ENCODE measurements around the gene TFF1. TPM values are rescaled to one million over a fixed set of nuclear protein-coding genes. Genes with fewer than 3 reads are reported as not detected.
"Not testable (repeated sequence)": the region's sequence is repeated elsewhere in the genome, so short reads cannot be mapped to it uniquely, and the experiment has no call there.

TFF1 gene
- total RNA-seq, 5 donors from 2014 or later (not counting 1 experiment from before 2014, with no cell fraction given): 1.2 to 1.3 TPM; not detected in 3

GRCh38 chr21:42412636-42412933 lies 46.2 kb upstream of the TFF1 start:
- no peak overlapping the region for H3K4me3 ChIP-seq (ENCODE audit: control insufficient read depth in 1 of 2, extremely low read depth in 1 of 2, low read length in 1 of 2)
- H3K36me3 ChIP-seq (ENCODE audit: control insufficient read depth in 2 of 2, extremely low read depth in 1 of 2, insufficient read depth in 1 of 2, low read length in 1 of 2): peaks cover 18 to 93% of the 10 kb centered on the region in 2 donors
- POLR2A ChIA-PET: no interaction called here
- no peaks in the 10 kb centered on the region for H3K9me3 ChIP-seq
- H3K27ac ChIP-seq (ENCODE audit: low read length): no peak overlapping the region
- no peak for ATAC-seq (replicated peaks in 1 of 4)
- DNase-seq: peak in 1 of 35 experiments; percentile 35
- 50% methylated on average over 1 of the region's 5 CpGs for WGBS (ENCODE audit: insufficient coverage)
- Mint-ChIP-seq H3K9me3 (no peaks in the 10 kb centered on the region), H3K4me1 (peaks cover 29 to 70% (median 68%) of the 10 kb centered on the region in 3 donors), H3K4me3 (no peak overlapping the region), H3K27ac (peak overlapping the region in 1 of 2 donors; percentile 76), H3K36me3 (peaks cover 39% of the 10 kb centered on the region), H3K27me3 (no peaks in the 10 kb centered on the region)
- H3K4me1 ChIP-seq (ENCODE audit: control insufficient read depth in 1 of 2, extremely low read depth in 1 of 2, insufficient read depth in 2 of 2, low read length in 2 of 2): peaks cover 45 to 90% of the 10 kb centered on the region in 2 experiments
- no peaks in the 10 kb centered on the region for H3K27me3 ChIP-seq (replicated peaks in 1 of 2; ENCODE audit: control insufficient read depth in 2 of 2, extremely low read depth in 1 of 2, insufficient read depth in 2 of 2, low read length in 1 of 2)
- CTCF ChIA-PET: no interaction called here

- peaks cover 42% of the 10 kb centered on the region for H3K36me3 Mint-ChIP-seq
Observed at GRCh38 chr21:42411891-42412635, 45.7 kb upstream of the TFF1 start.

GRCh38 chr21:42411197-42411869 lies 45.0 kb upstream of the TFF1 start:
- CTCF ChIA-PET: interaction anchor here in 1 of 2 donors (0.6 to 0.7 kb wide), 3 partner anchors 12 to 100 kb away, joined by 3 to 4 read pairs (median 4); no protein-coding TSS in a partner anchor
- Mint-ChIP-seq H3K27ac (no peak overlapping the region), H3K27me3 (no peaks in the 10 kb centered on the region), H3K4me1 (peaks cover 36 to 70% (median 70%) of the 10 kb centered on the region in 3 donors), H3K4me3 (no peak overlapping the region), H3K36me3 (peaks cover 48% of the 10 kb centered on the region), H3K9me3 (no peaks in the 10 kb centered on the region)
- H3K27me3 ChIP-seq (replicated peaks in 1 of 2; ENCODE audit: control insufficient read depth in 2 of 2, extremely low read depth in 1 of 2, insufficient read depth in 2 of 2, low read length in 1 of 2): no peaks in the 10 kb centered on the region
- H3K9me3 ChIP-seq: no peaks in the 10 kb centered on the region
- whole genome bisulfite sequencing (ENCODE audit: insufficient coverage): 58% methylated on average over 5 of the region's 7 CpGs
- H3K4me3 ChIP-seq (ENCODE audit: control insufficient read depth in 1 of 2, extremely low read depth in 1 of 2, low read length in 1 of 2): no peak overlapping the region
- H3K4me1 ChIP-seq (ENCODE audit: control insufficient read depth in 1 of 2, extremely low read depth in 1 of 2, insufficient read depth in 2 of 2, low read length in 2 of 2): peaks cover 53 to 88% of the 10 kb centered on the region in 2 experiments
- DNase-seq (peak in 6 of 35 experiments; percentile 18 to 47 (median 34)), ATAC-seq (replicated peaks in 1 of 4) (no peak)
- H3K27ac ChIP-seq (ENCODE audit: low read length): peak overlapping the region; percentile 16
- POLR2A ChIA-PET: no interaction called here
- peaks cover 22 to 93% of the 10 kb centered on the region in 2 donors for H3K36me3 ChIP-seq (ENCODE audit: control insufficient read depth in 2 of 2, extremely low read depth in 1 of 2, insufficient read depth in 1 of 2, low read length in 1 of 2)

More at GRCh38 chr21:42411891-42412635, 45.7 kb upstream of the TFF1 start:
- H3K4me3 Mint-ChIP-seq: no peak overlapping the region
- peak overlapping the region in 1 of 2 donors; percentile 76 for H3K27ac Mint-ChIP-seq
- WGBS (ENCODE audit: insufficient coverage): 80% methylated on average over 21 of the region's 21 CpGs
- Histone ChIP-seq H3K27ac (ENCODE audit: low read length) (peak overlapping the region; percentile 16), H3K36me3 (ENCODE audit: control insufficient read depth in 2 of 2, extremely low read depth in 1 of 2, insufficient read depth in 1 of 2, low read length in 1 of 2) (peaks cover 22 to 97% of the 10 kb centered on the region in 2 donors), H3K9me3 (no peaks in the 10 kb centered on the region), H3K4me3 (ENCODE audit: control insufficient read depth in 1 of 2, extremely low read depth in 1 of 2, low read length in 1 of 2) (no peak overlapping the region), H3K4me1 (ENCODE audit: control insufficient read depth in 1 of 2, extremely low read depth in 1 of 2, insufficient read depth in 2 of 2, low read length in 2 of 2) (peaks cover 51 to 90% of the 10 kb centered on the region in 2 experiments), H3K27me3 (replicated peaks in 1 of 2; ENCODE audit: control insufficient read depth in 2 of 2, extremely low read depth in 1 of 2, insufficient read depth in 2 of 2, low read length in 1 of 2) (no peaks in the 10 kb centered on the region)
- no peaks in the 10 kb centered on the region for H3K9me3 Mint-ChIP-seq
- ChIA-PET CTCF (no interaction called here), POLR2A (no interaction called here)
- no peaks in the 10 kb centered on the region for H3K27me3 Mint-ChIP-seq
- DNase-seq: peak in 1 of 35 experiments; percentile 13
- no peak for ATAC-seq (replicated peaks in 1 of 4)
- peaks cover 31 to 70% (median 70%) of the 10 kb centered on the region in 3 donors for H3K4me1 Mint-ChIP-seq

- no peaks in the 10 kb centered on the region for H3K9me3 ChIP-seq
- H3K4me1 ChIP-seq (ENCODE audit: control insufficient read depth in 1 of 2, extremely low read depth in 1 of 2, insufficient read depth in 2 of 2, low read length in 2 of 2): peaks cover 39 to 85% of the 10 kb centered on the region in 2 experiments
- WGBS (ENCODE audit: insufficient coverage): 63% methylated on average over 5 of the region's 7 CpGs
- ChIA-PET POLR2A (no interaction called here), CTCF (interaction anchor here in 1 of 2 donors (0.5 kb wide), 1 partner anchor 571 kb away, joined by 3 read pairs; no protein-coding TSS in a partner anchor)
- ATAC-seq (replicated peaks in 1 of 4) (no peak), DNase-seq (no peak)
- peaks cover 44% of the 10 kb centered on the region for H3K36me3 Mint-ChIP-seq
- H3K4me3 ChIP-seq (ENCODE audit: control insufficient read depth in 1 of 2, extremely low read depth in 1 of 2, low read length in 1 of 2): no peak overlapping the region
- no peak overlapping the region for H3K27ac ChIP-seq (ENCODE audit: low read length)
- no peaks in the 10 kb centered on the region for H3K27me3 Mint-ChIP-seq
- peak overlapping the region; percentile 71 to 80 for H3K27ac Mint-ChIP-seq
- peaks cover 22 to 74% of the 10 kb centered on the region in 2 donors for H3K36me3 ChIP-seq (ENCODE audit: control insufficient read depth in 2 of 2, extremely low read depth in 1 of 2, insufficient read depth in 1 of 2, low read length in 1 of 2)
- H3K4me3 Mint-ChIP-seq: peak overlapping the region in 2 of 3 donors; percentile 37 to 42
- H3K4me1 Mint-ChIP-seq: peaks cover 43 to 64% (median 58%) of the 10 kb centered on the region in 3 donors
- no peaks in the 10 kb centered on the region for H3K27me3 ChIP-seq (replicated peaks in 1 of 2; ENCODE audit: control insufficient read depth in 2 of 2, extremely low read depth in 1 of 2, insufficient read depth in 2 of 2, low read length in 1 of 2)
- no peaks in the 10 kb centered on the region for H3K9me3 Mint-ChIP-seq
Observed at GRCh38 chr21:42409366-42409765, 43.0 kb upstream of the TFF1 start.

- POLR2A ChIA-PET; H3K27me3 ChIP-seq (replicated peaks in 1 of 2; ENCODE audit: control insufficient read depth in 2 of 2, extremely low read depth in 1 of 2, insufficient read depth in 2 of 2, low read length in 1 of 2); ATAC-seq (replicated peaks in 1 of 4); DNase-seq; H3K9me3 Mint-ChIP-seq; H3K4me3 ChIP-seq (ENCODE audit: control insufficient read depth in 1 of 2, extremely low read depth in 1 of 2, low read length in 1 of 2); CTCF ChIA-PET; H3K9me3 ChIP-seq; H3K27me3 Mint-ChIP-seq: not testable (repeated sequence)
- peak overlapping the region; percentile 100 for H3K27ac Mint-ChIP-seq
- peak overlapping the region; percentile 83 for H3K27ac ChIP-seq (ENCODE audit: low read length)
- peak overlapping the region in 1 of 3 donors; percentile 98 for H3K4me3 Mint-ChIP-seq
- peaks cover 21 to 67% of the 10 kb centered on the region in 2 donors for H3K36me3 ChIP-seq (ENCODE audit: control insufficient read depth in 2 of 2, extremely low read depth in 1 of 2, insufficient read depth in 1 of 2, low read length in 1 of 2)
- H3K4me1 ChIP-seq (ENCODE audit: control insufficient read depth in 1 of 2, extremely low read depth in 1 of 2, insufficient read depth in 2 of 2, low read length in 2 of 2): peaks cover 34 to 79% of the 10 kb centered on the region in 2 experiments
- peaks cover 38% of the 10 kb centered on the region for H3K36me3 Mint-ChIP-seq
- WGBS (ENCODE audit: insufficient coverage): 75% methylated on average over 2 of the region's 5 CpGs
- peaks cover 43 to 60% (median 52%) of the 10 kb centered on the region in 3 donors for H3K4me1 Mint-ChIP-seq
Observed at GRCh38 chr21:42408718-42409117, 42.4 kb upstream of the TFF1 start.

- WGBS (ENCODE audit: insufficient coverage): 82% methylated on average over 4 of the region's 5 CpGs
- Histone ChIP-seq H3K9me3 (no peaks in the 10 kb centered on the region), H3K4me3 (ENCODE audit: control insufficient read depth in 1 of 2, extremely low read depth in 1 of 2, low read length in 1 of 2) (peak overlapping the region; percentile 55 to 69), H3K27me3 (replicated peaks in 1 of 2; ENCODE audit: control insufficient read depth in 2 of 2, extremely low read depth in 1 of 2, insufficient read depth in 2 of 2, low read length in 1 of 2) (no peaks in the 10 kb centered on the region), H3K36me3 (ENCODE audit: control insufficient read depth in 2 of 2, extremely low read depth in 1 of 2, insufficient read depth in 1 of 2, low read length in 1 of 2) (peaks cover 16 to 55% of the 10 kb centered on the region in 2 donors), H3K4me1 (ENCODE audit: control insufficient read depth in 1 of 2, extremely low read depth in 1 of 2, insufficient read depth in 2 of 2, low read length in 2 of 2) (peaks cover 38 to 78% of the 10 kb centered on the region in 2 experiments), H3K27ac (ENCODE audit: low read length) (peak overlapping the region; percentile 83)
- ATAC-seq (replicated peaks in 1 of 4) (no peak), DNase-seq (peak in 2 of 35 experiments; percentile 32 to 44)
- H3K4me3 Mint-ChIP-seq: peak overlapping the region; percentile 89 to 98 (median 90)
- H3K36me3 Mint-ChIP-seq: peaks cover 33% of the 10 kb centered on the region
- H3K27me3 Mint-ChIP-seq: no peaks in the 10 kb centered on the region
- H3K9me3 Mint-ChIP-seq: no peaks in the 10 kb centered on the region
- CTCF ChIA-PET: no interaction called here
- POLR2A ChIA-PET: no interaction called here
- peak overlapping the region; percentile 100 for H3K27ac Mint-ChIP-seq
- H3K4me1 Mint-ChIP-seq: peaks cover 55 to 61% (median 55%) of the 10 kb centered on the region in 3 donors
Observed at GRCh38 chr21:42407476-42407875, 41.1 kb upstream of the TFF1 start.
